Stimulated activated CD8-positive, alpha-beta memory T cell treated with anti-CD3 and anti-CD28 coated beads, Interleukin-15, amount 100 ng/mL, for 48 hours (primary cell): ENCODE measurements around the gene GSN.
A peak's percentile ranks its signal among the peaks of the same experiment; 100 is the strongest.

ENCODE experiments used
- DNase-seq, 2 donors: peaks; one replicate each; pipeline ENCODE4 v3.0.0-alpha.2; 2020; ENCODE audit warnings: low read depth in 2 of 2

Gene GSN

GRCh38 chr9:121273064-121273775, 5.3 kb downstream of the GSN start:
- DNase-seq, result no peak

- DNase-seq, result no peak
Observed at GRCh38 chr9:121274851-121275250, 6.9 kb downstream of the GSN start.

- DNase-seq, result no peak
Observed at GRCh38 chr9:121275781-121276658, 8.1 kb downstream of the GSN start.

GRCh38 chr9:121277026-121277425, 9.1 kb downstream of the GSN start:
- no peak for DNase-seq

- DNase-seq, result no peak
Observed at GRCh38 chr9:121277518-121278295, 9.7 kb downstream of the GSN start.

GRCh38 chr9:121278477-121279261, 10.7 kb downstream of the GSN start:
- peak in 1 of 2 donors; percentile 20 for DNase-seq

GRCh38 chr9:121279776-121280388, 11.9 kb downstream of the GSN start:
- DNase-seq, result no peak

GRCh38 chr9:121280715-121281613, 13.0 kb downstream of the GSN start:
- no peak for DNase-seq

GRCh38 chr9:121281614-121282276, 13.8 kb downstream of the GSN start:
- DNase-seq, result no peak

GRCh38 chr9:121282277-121283079, 14.5 kb downstream of the GSN start:
- no peak for DNase-seq

- no peak for DNase-seq
Observed at GRCh38 chr9:121283080-121283398, 15.1 kb downstream of the GSN start.

GRCh38 chr9:121283856-121284732, 16.1 kb downstream of the GSN start:
- no peak for DNase-seq

- DNase-seq, result no peak
Observed at GRCh38 chr9:121284733-121285451, 16.9 kb downstream of the GSN start.

GRCh38 chr9:121285835-121286687, 18.1 kb downstream of the GSN start:
- DNase-seq, result no peak

GRCh38 chr9:121286688-121286972, 18.7 kb downstream of the GSN start:
- no peak for DNase-seq

GRCh38 chr9:121286973-121287741, 19.2 kb downstream of the GSN start:
- DNase-seq, result peak in 1 of 2 donors; percentile 8
